ENCODE measurements around the gene TMEM26. TPM values are rescaled to one million over a fixed set of nuclear protein-coding genes. Genes with fewer than 3 reads are reported as not detected.

Gene TMEM26
- total and polyA plus RNA-seq, 2 donors from 2014 or later, result 1.2 to 1.6 TPM

DNA sequence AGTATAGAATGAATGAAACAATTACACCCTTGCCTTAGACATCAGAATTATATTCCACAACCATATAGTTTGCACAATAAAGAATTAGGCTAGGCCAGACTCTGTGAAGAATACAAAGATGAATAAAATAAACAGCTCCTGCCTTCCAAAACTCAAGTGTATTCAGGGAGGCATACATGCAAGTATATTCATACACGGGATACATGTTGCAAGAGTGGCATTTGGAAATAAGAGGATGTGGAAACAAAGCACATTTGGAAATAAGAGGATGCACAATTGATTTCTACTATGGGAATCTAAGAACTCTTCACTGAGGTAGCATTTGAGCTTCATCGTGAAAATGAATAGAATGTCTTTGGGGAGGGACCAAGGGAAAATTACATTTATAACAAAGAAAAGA lies 27.0 kb upstream of the TMEM26 start:
- DNase-seq, result no peak
- TF ChIP-seq, protein P1, sequence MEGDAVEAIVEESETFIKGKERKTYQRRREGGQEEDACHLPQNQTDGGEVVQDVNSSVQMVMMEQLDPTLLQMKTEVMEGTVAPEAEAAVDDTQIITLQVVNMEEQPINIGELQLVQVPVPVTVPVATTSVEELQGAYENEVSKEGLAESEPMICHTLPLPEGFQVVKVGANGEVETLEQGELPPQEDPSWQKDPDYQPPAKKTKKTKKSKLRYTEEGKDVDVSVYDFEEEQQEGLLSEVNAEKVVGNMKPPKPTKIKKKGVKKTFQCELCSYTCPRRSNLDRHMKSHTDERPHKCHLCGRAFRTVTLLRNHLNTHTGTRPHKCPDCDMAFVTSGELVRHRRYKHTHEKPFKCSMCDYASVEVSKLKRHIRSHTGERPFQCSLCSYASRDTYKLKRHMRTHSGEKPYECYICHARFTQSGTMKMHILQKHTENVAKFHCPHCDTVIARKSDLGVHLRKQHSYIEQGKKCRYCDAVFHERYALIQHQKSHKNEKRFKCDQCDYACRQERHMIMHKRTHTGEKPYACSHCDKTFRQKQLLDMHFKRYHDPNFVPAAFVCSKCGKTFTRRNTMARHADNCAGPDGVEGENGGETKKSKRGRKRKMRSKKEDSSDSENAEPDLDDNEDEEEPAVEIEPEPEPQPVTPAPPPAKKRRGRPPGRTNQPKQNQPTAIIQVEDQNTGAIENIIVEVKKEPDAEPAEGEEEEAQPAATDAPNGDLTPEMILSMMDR (IDR thresholded peaks at IDR 0.05; ENCODE audit: borderline replicate concordance, extremely low read depth, insufficient read depth), result no peak
- no peaks in the 10 kb centered on the region for H3K27me3 ChIP-seq (ENCODE audit: control insufficient read depth, insufficient read depth, low read length)
- no peak overlapping the region for H3K4me3 ChIP-seq (ENCODE audit: low read length in 3 of 3)
- no peaks in the 10 kb centered on the region for H3K36me3 ChIP-seq (ENCODE audit: control insufficient read depth in 2 of 3, insufficient read depth in 3 of 3, low read length in 3 of 3)
- intact Hi-C loops (cut with DNase I), result no loop called here
- no peak overlapping the region for H3K27ac ChIP-seq (ENCODE audit: low read depth in 2 of 2, low read length in 2 of 2)
- H3K9me3 ChIP-seq (ENCODE audit: control insufficient read depth in 2 of 3, insufficient read depth in 1 of 3, low read length in 3 of 3), result no peaks in the 10 kb centered on the region
- H3K4me1 ChIP-seq (ENCODE audit: control insufficient read depth in 2 of 3, insufficient read depth in 2 of 3, low read depth in 1 of 3, low read length in 3 of 3), result no peaks in the 10 kb centered on the region
- no peak for FAIRE-seq
- no peak overlapping the region for H3K9ac ChIP-seq (ENCODE audit: low read length in 3 of 3)

DNA sequence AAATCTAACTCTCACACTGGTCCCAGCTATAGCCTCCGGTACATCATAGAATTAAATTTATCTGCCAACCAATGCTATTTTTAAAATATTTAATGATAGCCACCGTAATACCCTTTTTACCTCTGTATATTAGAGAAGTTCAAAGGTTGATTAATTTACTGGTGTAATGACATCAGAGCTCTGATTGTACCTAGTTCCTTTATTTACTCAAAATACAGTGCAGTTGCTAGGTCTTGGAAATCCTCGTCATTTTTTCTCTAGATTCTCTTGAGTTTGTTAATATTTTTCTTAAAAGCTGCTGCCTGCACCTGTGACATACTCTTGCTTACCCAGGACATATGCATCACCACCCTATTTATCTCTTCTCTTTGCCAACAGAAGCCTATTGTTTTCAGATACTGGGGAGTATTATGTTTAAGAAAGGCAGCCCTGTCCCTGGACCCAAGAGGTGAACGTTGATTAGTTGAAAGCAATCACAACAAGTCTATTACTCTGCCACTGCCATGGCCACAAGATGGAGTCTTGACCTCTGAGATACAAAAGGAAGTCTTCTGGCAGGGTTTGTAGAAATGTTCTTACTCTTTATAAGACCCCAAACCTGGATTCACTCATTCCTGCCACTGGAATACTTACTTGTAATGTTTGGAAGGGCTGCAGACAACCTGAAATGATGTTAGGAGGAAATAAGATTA lies 25.6 kb upstream of the TMEM26 start:
- DNase-seq, result no peak
- H3K36me3 ChIP-seq (ENCODE audit: control insufficient read depth in 2 of 3, insufficient read depth in 3 of 3, low read length in 3 of 3), result no peaks in the 10 kb centered on the region
- H3K9me3 ChIP-seq (ENCODE audit: control insufficient read depth in 2 of 3, insufficient read depth in 1 of 3, low read length in 3 of 3), result no peaks in the 10 kb centered on the region
- H3K27me3 ChIP-seq (ENCODE audit: control insufficient read depth, insufficient read depth, low read length), result no peaks in the 10 kb centered on the region
- no peak overlapping the region for H3K27ac ChIP-seq (ENCODE audit: low read depth in 2 of 2, low read length in 2 of 2)
- intact Hi-C loops (cut with DNase I), result no loop called here
- H3K4me3 ChIP-seq (ENCODE audit: low read length in 3 of 3), result no peak overlapping the region
- no peak overlapping the region for H3K9ac ChIP-seq (ENCODE audit: low read length in 3 of 3)
- no peaks in the 10 kb centered on the region for H3K4me1 ChIP-seq (ENCODE audit: control insufficient read depth in 2 of 3, insufficient read depth in 2 of 3, low read depth in 1 of 3, low read length in 3 of 3)
- TF ChIP-seq, protein P1 (IDR thresholded peaks at IDR 0.05; ENCODE audit: borderline replicate concordance, extremely low read depth, insufficient read depth), result no peak
- FAIRE-seq, result no peak

DNA sequence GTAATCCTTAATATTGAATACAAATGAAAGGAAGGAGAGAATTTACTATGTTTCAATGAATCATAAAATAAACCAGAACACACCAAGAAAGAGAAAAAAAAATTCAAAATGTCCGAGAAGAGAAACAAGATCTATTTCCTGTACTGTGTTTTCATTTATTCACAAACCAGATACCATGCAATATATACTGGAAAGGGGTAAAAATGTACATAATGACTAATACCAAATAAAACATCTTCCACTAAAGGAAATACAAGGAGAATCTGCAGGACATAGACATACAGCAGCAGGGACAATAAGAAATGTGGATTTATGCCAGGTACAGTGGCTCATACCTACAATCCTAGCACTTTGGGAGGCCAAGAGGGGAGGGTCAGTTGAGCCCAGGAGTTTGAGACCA lies 24.3 kb upstream of the TMEM26 start:
- Histone ChIP-seq H3K4me1 (ENCODE audit: control insufficient read depth in 2 of 3, insufficient read depth in 2 of 3, low read depth in 1 of 3, low read length in 3 of 3) (no peaks in the 10 kb centered on the region), H3K9me3 (ENCODE audit: control insufficient read depth in 2 of 3, insufficient read depth in 1 of 3, low read length in 3 of 3) (no peaks in the 10 kb centered on the region), H3K36me3 (ENCODE audit: control insufficient read depth in 2 of 3, insufficient read depth in 3 of 3, low read length in 3 of 3) (no peaks in the 10 kb centered on the region), H3K9ac (ENCODE audit: low read length in 3 of 3) (no peak overlapping the region), H3K27me3 (ENCODE audit: control insufficient read depth, insufficient read depth, low read length) (no peaks in the 10 kb centered on the region), H3K27ac (ENCODE audit: low read depth in 2 of 2, low read length in 2 of 2) (no peak overlapping the region), H3K4me3 (ENCODE audit: low read length in 3 of 3) (no peak overlapping the region)
- FAIRE-seq (no peak), DNase-seq (no peak)
- intact Hi-C loops (cut with DNase I), result no loop called here
- TF ChIP-seq, protein P1 (IDR thresholded peaks at IDR 0.05; ENCODE audit: borderline replicate concordance, extremely low read depth, insufficient read depth), result no peak

DNA sequence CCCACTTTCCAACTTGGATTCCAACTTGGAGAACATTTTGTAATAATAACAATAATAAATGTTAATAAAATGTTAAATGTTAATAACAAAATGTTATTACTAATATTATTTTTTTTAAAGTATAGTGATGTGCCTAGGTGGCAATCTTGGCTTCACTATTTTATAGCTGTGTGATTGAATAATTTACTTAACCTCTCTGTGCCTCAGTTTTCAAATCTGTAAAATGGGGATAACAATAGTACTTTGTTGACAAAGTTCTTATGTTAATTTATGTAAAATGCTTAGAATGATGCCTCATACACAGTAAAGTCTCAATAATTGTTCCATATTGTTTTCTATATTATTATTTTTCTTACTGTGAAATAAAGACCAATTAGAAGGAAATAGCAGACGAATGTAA lies 23.3 kb upstream of the TMEM26 start:
- FAIRE-seq (no peak), DNase-seq (no peak)
- H3K27me3 ChIP-seq (ENCODE audit: control insufficient read depth, insufficient read depth, low read length), result no peaks in the 10 kb centered on the region
- intact Hi-C loops (cut with DNase I), result no loop called here
- H3K9me3 ChIP-seq (ENCODE audit: control insufficient read depth in 2 of 3, insufficient read depth in 1 of 3, low read length in 3 of 3), result no peaks in the 10 kb centered on the region
- H3K36me3 ChIP-seq (ENCODE audit: control insufficient read depth in 2 of 3, insufficient read depth in 3 of 3, low read length in 3 of 3), result no peaks in the 10 kb centered on the region
- TF ChIP-seq, protein P1 (IDR thresholded peaks at IDR 0.05; ENCODE audit: borderline replicate concordance, extremely low read depth, insufficient read depth), result no peak
- no peak overlapping the region for H3K4me3 ChIP-seq (ENCODE audit: low read length in 3 of 3)
- no peak overlapping the region for H3K9ac ChIP-seq (ENCODE audit: low read length in 3 of 3)
- no peak overlapping the region for H3K27ac ChIP-seq (ENCODE audit: low read depth in 2 of 2, low read length in 2 of 2)
- H3K4me1 ChIP-seq (ENCODE audit: control insufficient read depth in 2 of 3, insufficient read depth in 2 of 3, low read depth in 1 of 3, low read length in 3 of 3), result no peaks in the 10 kb centered on the region
